HFFc6 (cell line): Measurements from ENCODE around the gene PLA2G4E. TPM values are rescaled to one million over a fixed set of nuclear protein-coding genes. Genes with fewer than 3 reads are reported as not detected.

Experiments used
- DNase-seq: peaks from one replicate; pipeline ENCODE4 v3.0.0-alpha.2; 2018
- H3K27ac Mint-ChIP-seq: 2 replicates; pipeline ENCODE4 v1.8.0; 2020; ENCODE audit warnings: mild to moderate bottlenecking, mixed read lengths
- H3K27me3 Mint-ChIP-seq: 2 replicates; pipeline ENCODE4 v1.8.0; 2021; ENCODE audit warnings: mild to moderate bottlenecking, moderate library complexity, mixed read lengths; ENCODE audit not compliant: insufficient read depth
- H3K36me3 Mint-ChIP-seq: 2 replicates; pipeline ENCODE4 v1.8.0; 2021; ENCODE audit warnings: low read depth, mixed read lengths
- H3K4me1 Mint-ChIP-seq: 2 replicates; pipeline ENCODE4 v1.8.0; 2020; ENCODE audit warnings: low read depth, mixed read lengths
- H3K4me3 Mint-ChIP-seq: 2 replicates; pipeline ENCODE4 v1.8.0; 2020; ENCODE audit warnings: mild to moderate bottlenecking, moderate library complexity, mixed read lengths
- H3K9me3 Mint-ChIP-seq: 2 replicates; pipeline ENCODE4 v1.8.0; 2020; ENCODE audit warnings: mild to moderate bottlenecking, mixed read lengths
- long read RNA-seq: library from polyadenylated mRNA; unstranded; transcript quantifications from one replicate; pipeline ENCODE4 v2.0.0, GENCODE V29; 2019
- total RNA-seq, 6 experiments: library from RNA; stranded (reverse); fragmentation: NEBNext Ultra II Directional; extraction: Animal tissue kit (Norgen Biotek cat#: 25700); gene quantifications; 2 replicates in 1 of 6; 3 replicates in 5 of 6; pipeline ENCODE4 v1.2.3, GENCODE V29; 2021
- TF ChIP-seq, protein P1 (sequence below): fragments of 200-600 bp; sonication (generic); IDR thresholded peaks from 2 replicates; pipeline ENCODE4 v1.5.0; 2021; ENCODE audit warnings: antibody characterized with exemption, mild to moderate bottlenecking

The PLA2G4E gene, protein sequence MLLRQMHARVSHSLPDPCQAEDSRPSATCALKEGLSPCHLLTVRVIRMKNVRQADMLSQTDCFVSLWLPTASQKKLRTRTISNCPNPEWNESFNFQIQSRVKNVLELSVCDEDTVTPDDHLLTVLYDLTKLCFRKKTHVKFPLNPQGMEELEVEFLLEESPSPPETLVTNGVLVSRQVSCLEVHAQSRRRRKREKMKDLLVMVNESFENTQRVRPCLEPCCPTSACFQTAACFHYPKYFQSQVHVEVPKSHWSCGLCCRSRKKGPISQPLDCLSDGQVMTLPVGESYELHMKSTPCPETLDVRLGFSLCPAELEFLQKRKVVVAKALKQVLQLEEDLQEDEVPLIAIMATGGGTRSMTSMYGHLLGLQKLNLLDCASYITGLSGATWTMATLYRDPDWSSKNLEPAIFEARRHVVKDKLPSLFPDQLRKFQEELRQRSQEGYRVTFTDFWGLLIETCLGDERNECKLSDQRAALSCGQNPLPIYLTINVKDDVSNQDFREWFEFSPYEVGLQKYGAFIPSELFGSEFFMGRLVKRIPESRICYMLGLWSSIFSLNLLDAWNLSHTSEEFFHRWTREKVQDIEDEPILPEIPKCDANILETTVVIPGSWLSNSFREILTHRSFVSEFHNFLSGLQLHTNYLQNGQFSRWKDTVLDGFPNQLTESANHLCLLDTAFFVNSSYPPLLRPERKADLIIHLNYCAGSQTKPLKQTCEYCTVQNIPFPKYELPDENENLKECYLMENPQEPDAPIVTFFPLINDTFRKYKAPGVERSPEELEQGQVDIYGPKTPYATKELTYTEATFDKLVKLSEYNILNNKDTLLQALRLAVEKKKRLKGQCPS
- total RNA-seq = not detected
- long read RNA-seq = 0 reads

DNA sequence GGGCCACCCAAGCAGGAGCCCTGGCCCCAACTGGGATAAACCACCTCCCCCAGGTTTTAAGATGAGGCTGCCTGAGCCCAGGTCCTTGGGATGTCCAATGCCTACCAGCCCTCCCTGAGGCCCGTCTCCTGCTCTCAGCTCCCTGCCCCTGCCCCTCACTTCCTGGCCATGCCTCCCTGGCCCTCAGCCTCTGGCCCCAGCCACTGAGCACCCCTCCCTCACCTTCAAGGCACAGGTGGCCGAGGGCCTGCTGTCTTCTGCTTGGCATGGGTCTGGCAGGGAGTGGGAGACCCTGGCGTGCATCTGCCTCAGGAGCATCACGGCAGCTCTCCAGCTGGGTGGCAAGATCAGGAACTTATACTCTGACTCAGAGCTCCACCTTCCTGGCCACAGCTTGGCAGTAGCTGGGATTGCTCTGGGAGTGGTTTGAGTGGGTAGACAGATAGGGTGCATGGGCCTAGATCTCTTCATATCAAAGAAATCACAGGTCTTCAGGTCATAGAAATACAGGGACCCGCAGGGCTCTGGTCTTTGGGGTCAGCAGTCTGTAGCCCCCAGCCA is at the start of gene PLA2G4E:
PLA2G4E (minus strand) TSS at position 330 of the 561 bp plus-strand sequence; CDS start at position 318, 12 bp downstream.
- Mint-ChIP-seq H3K27ac (no peak within 1 kb of the TSS), H3K4me3 (no peak within 1 kb of the TSS), H3K4me1 (no peaks in the 10 kb centered on the region), H3K27me3 (peaks cover 34% of the 10 kb centered on the region), H3K36me3 (no peaks in the 10 kb centered on the region), H3K9me3 (no peaks in the 10 kb centered on the region)
- TF ChIP-seq, protein P1, sequence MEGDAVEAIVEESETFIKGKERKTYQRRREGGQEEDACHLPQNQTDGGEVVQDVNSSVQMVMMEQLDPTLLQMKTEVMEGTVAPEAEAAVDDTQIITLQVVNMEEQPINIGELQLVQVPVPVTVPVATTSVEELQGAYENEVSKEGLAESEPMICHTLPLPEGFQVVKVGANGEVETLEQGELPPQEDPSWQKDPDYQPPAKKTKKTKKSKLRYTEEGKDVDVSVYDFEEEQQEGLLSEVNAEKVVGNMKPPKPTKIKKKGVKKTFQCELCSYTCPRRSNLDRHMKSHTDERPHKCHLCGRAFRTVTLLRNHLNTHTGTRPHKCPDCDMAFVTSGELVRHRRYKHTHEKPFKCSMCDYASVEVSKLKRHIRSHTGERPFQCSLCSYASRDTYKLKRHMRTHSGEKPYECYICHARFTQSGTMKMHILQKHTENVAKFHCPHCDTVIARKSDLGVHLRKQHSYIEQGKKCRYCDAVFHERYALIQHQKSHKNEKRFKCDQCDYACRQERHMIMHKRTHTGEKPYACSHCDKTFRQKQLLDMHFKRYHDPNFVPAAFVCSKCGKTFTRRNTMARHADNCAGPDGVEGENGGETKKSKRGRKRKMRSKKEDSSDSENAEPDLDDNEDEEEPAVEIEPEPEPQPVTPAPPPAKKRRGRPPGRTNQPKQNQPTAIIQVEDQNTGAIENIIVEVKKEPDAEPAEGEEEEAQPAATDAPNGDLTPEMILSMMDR = no peak
- DNase-seq = no peak

DNA sequence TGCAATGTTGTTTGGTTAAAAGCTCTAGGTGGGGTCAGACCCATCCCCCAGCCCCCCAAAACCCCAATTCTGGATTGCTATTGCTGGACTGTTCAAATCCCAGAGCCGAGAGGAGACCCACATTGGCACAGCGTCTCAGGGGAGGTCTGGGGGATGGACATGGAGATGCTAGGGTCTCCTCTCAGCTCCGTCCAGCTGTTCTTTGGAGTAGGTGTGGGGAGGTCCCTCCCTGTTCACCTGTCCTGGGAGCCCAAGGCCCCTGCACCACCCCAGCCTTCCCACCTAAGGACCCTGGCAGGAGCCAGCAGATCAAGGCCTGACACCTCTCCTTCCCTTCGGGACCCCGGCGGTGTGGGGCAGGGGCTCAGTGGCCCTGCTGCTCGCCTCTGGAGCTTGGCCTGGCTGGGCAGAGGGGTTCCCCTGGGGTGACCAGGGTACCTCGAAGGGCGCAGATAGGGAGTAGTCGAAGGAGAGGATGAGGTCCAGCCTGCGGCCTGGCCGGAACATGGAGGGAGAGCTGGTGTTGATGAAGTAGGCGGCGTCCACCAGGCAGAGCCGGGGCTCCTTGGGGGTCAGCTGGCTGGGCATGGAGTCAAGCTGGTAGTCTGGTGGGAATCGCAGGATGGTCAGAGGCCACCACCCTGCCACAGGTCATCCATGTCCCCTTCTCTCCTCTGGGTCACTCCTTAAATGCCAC is 49.6 kb upstream of the PLA2G4E start:
- H3K27me3 Mint-ChIP-seq = peaks cover 26% of the 10 kb centered on the region
- H3K27ac Mint-ChIP-seq = no peak overlapping the region
- TF ChIP-seq, protein P1 = no peak
- H3K4me1 Mint-ChIP-seq = peaks cover 15% of the 10 kb centered on the region
- peaks cover 5% of the 10 kb centered on the region; the same call in 1 of the 2 replicates for H3K36me3 Mint-ChIP-seq
- DNase-seq = no peak
- peaks cover 4% of the 10 kb centered on the region; the same call in 1 of the 2 replicates for H3K9me3 Mint-ChIP-seq
- H3K4me3 Mint-ChIP-seq = no peak overlapping the region

DNA sequence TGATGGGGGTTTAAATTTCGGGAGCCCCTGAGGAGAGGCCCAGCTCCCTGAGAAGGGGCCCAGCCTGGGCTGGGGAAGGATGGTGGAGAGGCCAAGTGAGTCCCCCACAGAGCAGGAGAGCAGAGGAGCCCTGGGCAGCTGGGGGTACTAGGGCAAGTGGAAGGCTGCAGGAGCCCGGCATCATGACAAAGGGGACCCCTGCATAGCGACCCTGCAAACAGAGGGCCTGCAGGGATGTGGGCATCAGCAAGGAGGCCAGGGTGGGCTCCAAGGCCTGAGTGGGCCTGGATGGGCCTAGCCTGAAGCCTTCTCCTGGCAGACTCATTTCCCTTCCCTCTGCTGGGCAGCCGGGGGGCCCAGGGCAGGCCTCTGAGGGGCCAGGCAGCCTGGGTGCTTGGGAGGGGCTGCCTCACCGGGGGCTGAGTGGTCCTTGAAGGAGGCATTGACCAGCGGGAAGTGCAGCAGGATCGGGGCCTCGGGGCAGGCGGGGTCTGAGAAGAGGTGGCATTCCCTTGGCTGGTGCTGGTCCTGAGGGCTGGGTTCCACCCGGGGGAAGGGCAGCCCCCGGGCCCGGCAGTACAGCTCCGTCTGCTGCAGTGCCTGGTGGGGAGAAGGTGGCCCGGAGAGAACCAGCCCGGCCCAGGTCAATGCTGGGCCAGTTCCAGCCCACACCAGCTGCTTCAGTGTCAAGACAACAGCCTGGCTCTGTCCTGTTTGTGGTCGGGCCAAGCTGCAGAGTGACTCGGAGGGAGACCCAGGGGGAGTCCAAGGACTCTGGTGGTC is 48.8 kb upstream of the PLA2G4E start:
- Mint-ChIP-seq H3K9me3 (peaks cover 4% of the 10 kb centered on the region; the same call in 1 of the 2 replicates), H3K36me3 (peaks cover 5% of the 10 kb centered on the region; the same call in 1 of the 2 replicates), H3K4me3 (no peak overlapping the region), H3K27me3 (peaks cover 31% of the 10 kb centered on the region), H3K4me1 (peaks cover 19% of the 10 kb centered on the region), H3K27ac (no peak overlapping the region)
- DNase-seq = no peak
- TF ChIP-seq, protein P1 = no peak

DNA sequence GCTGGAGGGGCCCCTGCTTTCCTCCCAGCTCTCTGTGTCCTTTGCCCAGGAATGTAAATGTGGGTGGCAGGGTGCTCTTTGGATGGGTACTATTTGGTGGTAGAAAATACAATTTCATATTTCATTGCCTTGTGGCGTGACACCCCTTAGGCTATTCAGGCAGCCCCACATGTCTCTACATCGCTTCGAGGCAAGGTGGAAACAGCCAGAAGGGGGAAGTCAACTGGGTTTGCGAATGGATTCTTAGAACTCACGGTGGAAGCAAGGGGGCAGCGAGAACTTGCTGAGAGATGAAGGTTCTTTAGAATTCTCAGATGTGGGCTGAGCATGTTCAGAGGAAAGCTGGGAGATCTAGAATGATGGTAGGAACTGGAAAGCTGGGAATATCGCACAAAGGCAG is 48.2 kb upstream of the PLA2G4E start:
- Mint-ChIP-seq H3K4me3 (no peak overlapping the region), H3K27me3 (peaks cover 31% of the 10 kb centered on the region), H3K36me3 (peaks cover 5% of the 10 kb centered on the region; the same call in 1 of the 2 replicates), H3K4me1 (peaks cover 19% of the 10 kb centered on the region), H3K27ac (no peak overlapping the region), H3K9me3 (peaks cover 4% of the 10 kb centered on the region; the same call in 1 of the 2 replicates)
- TF ChIP-seq, protein P1 = no peak
- DNase-seq = no peak
